ENCODE measurements around the gene AHNAK. TPM values are rescaled to one million over a fixed set of nuclear protein-coding genes. Genes with fewer than 3 reads are reported as not detected.
"Not testable (repeated sequence)": the region's sequence is repeated elsewhere in the genome, so short reads cannot be mapped to it uniquely, and the experiment has no call there.

The AHNAK gene
- total and polyA plus RNA-seq, 5 donors = 78.1 to 371 (median 311) TPM

- intact Hi-C loops (cut with DNase I) = loop anchor here in 1 of 4 donors (10.0 kb wide), 1 partner anchor 77 kb away; no protein-coding TSS in a partner anchor
- peak; percentile 43 to 82 (median 81) for DNase-seq
- Histone ChIP-seq H3K27me3 (ENCODE audit: control insufficient read depth, insufficient read depth) (no peaks in the 10 kb centered on the region), H3K27ac (ENCODE audit: low read length) (peak overlapping the region; percentile 85), H3K4me3 (ENCODE audit: low read length) (no peak overlapping the region), H3K4me1 (ENCODE audit: control insufficient read depth, insufficient read depth, low read length) (peaks cover 12% of the 10 kb centered on the region), H3K9me3 (ENCODE audit: control insufficient read depth, low read length) (no peaks in the 10 kb centered on the region)
- ATAC-seq = peak; percentile 15 to 58
- WGBS = 46% methylated on average over 11 of the region's 11 CpGs
Observed at GRCh38 chr11:62501432-62501891, 45.1 kb downstream of the AHNAK start.

GRCh38 chr11:62500650-62501030, 46.0 kb downstream of the AHNAK start:
- ATAC-seq = no peak
- Histone ChIP-seq H3K4me3 (ENCODE audit: low read length) (no peak overlapping the region), H3K27ac (ENCODE audit: low read length) (no peak overlapping the region), H3K27me3 (ENCODE audit: control insufficient read depth, insufficient read depth) (no peaks in the 10 kb centered on the region), H3K9me3 (ENCODE audit: control insufficient read depth, low read length) (no peaks in the 10 kb centered on the region), H3K4me1 (ENCODE audit: control insufficient read depth, insufficient read depth, low read length) (peaks cover 9% of the 10 kb centered on the region)
- DNase-seq = no peak
- WGBS = 85% methylated on average over 3 of the region's 3 CpGs
- intact Hi-C loops (cut with DNase I) = loop anchor here in 1 of 4 donors (10.0 kb wide), 1 partner anchor 76 kb away; no protein-coding TSS in a partner anchor

GRCh38 chr11:62499944-62500649, 46.5 kb downstream of the AHNAK start:
- Histone ChIP-seq H3K27ac (ENCODE audit: low read length) (peak overlapping the region; percentile 5), H3K4me1 (ENCODE audit: control insufficient read depth, insufficient read depth, low read length) (peaks cover 9% of the 10 kb centered on the region), H3K4me3 (ENCODE audit: low read length) (no peak overlapping the region), H3K27me3 (ENCODE audit: control insufficient read depth, insufficient read depth) (no peaks in the 10 kb centered on the region), H3K9me3 (ENCODE audit: control insufficient read depth, low read length) (no peaks in the 10 kb centered on the region)
- WGBS = 87% methylated on average over 12 of the region's 12 CpGs
- no peak for DNase-seq
- intact Hi-C loops (cut with DNase I) = loop anchor here in 2 of 4 donors (10.0 kb wide), 2 partner anchors 65 to 75 kb away; no protein-coding TSS in a partner anchor
- ATAC-seq = no peak

GRCh38 chr11:62499311-62499943, 47.2 kb downstream of the AHNAK start:
- not testable (repeated sequence) for H3K4me1 ChIP-seq (ENCODE audit: control insufficient read depth, insufficient read depth, low read length); H3K9me3 ChIP-seq (ENCODE audit: control insufficient read depth, low read length); H3K4me3 ChIP-seq (ENCODE audit: low read length); H3K27me3 ChIP-seq (ENCODE audit: control insufficient read depth, insufficient read depth)
- peak overlapping the region; percentile 5 for H3K27ac ChIP-seq (ENCODE audit: low read length)
- ATAC-seq (peak; percentile 69 to 80), DNase-seq (peak; percentile 78 to 86 (median 79))
- 78% methylated on average over 17 of the region's 17 CpGs for WGBS
- intact Hi-C loops (cut with DNase I) = loop anchor here in 1 of 4 donors (10.0 kb wide), 1 partner anchor 65 kb away; no protein-coding TSS in a partner anchor

- H3K27ac ChIP-seq (ENCODE audit: low read length) = no peak overlapping the region
- H3K4me3 ChIP-seq (ENCODE audit: low read length) = no peak overlapping the region
- H3K9me3 ChIP-seq (ENCODE audit: control insufficient read depth, low read length) = no peaks in the 10 kb centered on the region
- no peaks in the 10 kb centered on the region for H3K27me3 ChIP-seq (ENCODE audit: control insufficient read depth, insufficient read depth)
- 95% methylated on average over 9 of the region's 9 CpGs for WGBS
- DNase-seq (no peak), ATAC-seq (no peak)
- intact Hi-C loops (cut with DNase I) = loop anchor here in 1 of 4 donors (10.0 kb wide), 1 partner anchor 66 kb away; no protein-coding TSS in a partner anchor
- H3K4me1 ChIP-seq (ENCODE audit: control insufficient read depth, insufficient read depth, low read length) = peaks cover 9% of the 10 kb centered on the region
Observed at GRCh38 chr11:62498492-62499286, 47.9 kb downstream of the AHNAK start.

GRCh38 chr11:62498031-62498430, 48.6 kb downstream of the AHNAK start:
- H3K4me1 ChIP-seq (ENCODE audit: control insufficient read depth, insufficient read depth, low read length) = peaks cover 9% of the 10 kb centered on the region
- intact Hi-C loops (cut with DNase I) = loop anchor here in 1 of 4 donors (10.0 kb wide), 1 partner anchor 67 kb away; no protein-coding TSS in a partner anchor
- DNase-seq (no peak), ATAC-seq (no peak)
- H3K27ac ChIP-seq (ENCODE audit: low read length) = no peak overlapping the region
- WGBS = 77% methylated on average over 4 of the region's 4 CpGs
- no peaks in the 10 kb centered on the region for H3K9me3 ChIP-seq (ENCODE audit: control insufficient read depth, low read length)
- no peak overlapping the region for H3K4me3 ChIP-seq (ENCODE audit: low read length)
- no peaks in the 10 kb centered on the region for H3K27me3 ChIP-seq (ENCODE audit: control insufficient read depth, insufficient read depth)

- H3K9me3 ChIP-seq (ENCODE audit: control insufficient read depth, low read length) = no peaks in the 10 kb centered on the region
- ATAC-seq = peak; percentile 44 to 51
- DNase-seq = no peak
- no peak overlapping the region for H3K4me3 ChIP-seq (ENCODE audit: low read length)
- peaks cover 9% of the 10 kb centered on the region for H3K4me1 ChIP-seq (ENCODE audit: control insufficient read depth, insufficient read depth, low read length)
- intact Hi-C loops (cut with DNase I) = loop anchor here in 1 of 4 donors (10.0 kb wide), 1 partner anchor 68 kb away; no protein-coding TSS in a partner anchor
- no peak overlapping the region for H3K27ac ChIP-seq (ENCODE audit: low read length)
- 65% methylated on average over 7 of the region's 7 CpGs for WGBS
- no peaks in the 10 kb centered on the region for H3K27me3 ChIP-seq (ENCODE audit: control insufficient read depth, insufficient read depth)
Observed at GRCh38 chr11:62497132-62497801, 49.3 kb downstream of the AHNAK start.

GRCh38 chr11:62496676-62497075, 49.9 kb downstream of the AHNAK start:
- WGBS = 98% methylated on average over 6 of the region's 6 CpGs

GRCh38 chr11:62494246-62494645, 52.4 kb downstream of the AHNAK start:
- no peak overlapping the region for H3K4me3 ChIP-seq (ENCODE audit: low read length)
- no peaks in the 10 kb centered on the region for H3K9me3 ChIP-seq (ENCODE audit: control insufficient read depth, low read length)
- 80% methylated on average over 4 of the region's 4 CpGs for WGBS
- no peak overlapping the region for H3K27ac ChIP-seq (ENCODE audit: low read length)
- no peak for ATAC-seq
- H3K4me1 ChIP-seq (ENCODE audit: control insufficient read depth, insufficient read depth, low read length) = no peaks in the 10 kb centered on the region
- DNase-seq = no peak
- intact Hi-C loops (cut with DNase I) = loop anchor here in 1 of 4 donors (10.0 kb wide), 1 partner anchor 71 kb away; no protein-coding TSS in a partner anchor
- no peaks in the 10 kb centered on the region for H3K27me3 ChIP-seq (ENCODE audit: control insufficient read depth, insufficient read depth)

More at GRCh38 chr11:62496676-62497075, 49.9 kb downstream of the AHNAK start:
- peaks cover 5% of the 10 kb centered on the region for H3K4me1 ChIP-seq (ENCODE audit: control insufficient read depth, insufficient read depth, low read length)
- H3K9me3 ChIP-seq (ENCODE audit: control insufficient read depth, low read length) = no peaks in the 10 kb centered on the region
- intact Hi-C loops (cut with DNase I) = loop anchor here in 1 of 4 donors (10.0 kb wide), 1 partner anchor 68 kb away; no protein-coding TSS in a partner anchor
- ATAC-seq (no peak), DNase-seq (no peak)
- H3K4me3 ChIP-seq (ENCODE audit: low read length) = no peak overlapping the region
- no peak overlapping the region for H3K27ac ChIP-seq (ENCODE audit: low read length)
- H3K27me3 ChIP-seq (ENCODE audit: control insufficient read depth, insufficient read depth) = no peaks in the 10 kb centered on the region

GRCh38 chr11:62493801-62494200, 52.8 kb downstream of the AHNAK start:
- 96% methylated on average over 3 of the region's 3 CpGs for WGBS
- H3K27me3 ChIP-seq (ENCODE audit: control insufficient read depth, insufficient read depth) = no peaks in the 10 kb centered on the region
- no peak for ATAC-seq
- H3K4me1 ChIP-seq (ENCODE audit: control insufficient read depth, insufficient read depth, low read length) = no peaks in the 10 kb centered on the region
- H3K4me3 ChIP-seq (ENCODE audit: low read length) = no peak overlapping the region
- H3K9me3 ChIP-seq (ENCODE audit: control insufficient read depth, low read length) = no peaks in the 10 kb centered on the region
- H3K27ac ChIP-seq (ENCODE audit: low read length) = no peak overlapping the region
- intact Hi-C loops (cut with DNase I) = loop anchor here in 1 of 4 donors (10.0 kb wide), 1 partner anchor 71 kb away; no protein-coding TSS in a partner anchor
- DNase-seq = no peak

Measured in right cardiac atrium (tissue), 5 donors.